ENCODE measurements around the gene COL6A3.
"Not testable (repeated sequence)": the region's sequence is repeated elsewhere in the genome, so short reads cannot be mapped to it uniquely, and the experiment has no call there.

COL6A3 gene

DNA sequence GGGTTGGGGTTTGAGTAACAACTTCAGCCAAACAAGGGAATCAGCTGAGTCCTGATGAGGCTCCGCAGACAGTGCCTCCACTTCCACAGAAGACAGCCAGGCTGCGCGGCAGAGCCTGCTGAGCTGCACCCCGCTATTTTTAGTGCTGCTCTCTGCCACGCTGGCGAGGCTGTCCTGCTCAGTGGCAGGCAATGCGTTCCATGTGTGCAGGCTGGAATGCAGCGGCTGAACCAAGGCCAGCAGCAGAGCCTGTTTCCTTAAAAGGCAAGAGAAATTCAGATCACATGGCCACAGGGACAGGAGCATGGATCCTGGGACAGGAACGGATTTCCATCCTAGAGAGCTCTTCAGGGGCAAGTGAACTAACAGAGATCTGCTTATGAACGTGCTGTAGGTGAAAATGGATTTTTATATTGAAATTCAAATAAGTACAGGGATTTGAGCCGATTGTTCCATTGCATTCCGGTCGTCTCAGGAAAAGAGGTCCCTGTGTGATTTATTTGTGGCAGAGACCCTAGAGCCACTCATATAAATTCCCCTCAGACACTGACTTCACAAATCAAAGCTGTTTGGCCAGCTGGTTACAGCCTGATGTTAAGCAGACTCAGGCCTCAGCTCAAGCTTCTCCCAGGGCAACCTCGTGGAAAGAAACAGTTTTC is 98.7 kb downstream of the COL6A3 start:
- DNase-seq (ENCODE audit: low read depth in 3 of 3) = no peak

DNA sequence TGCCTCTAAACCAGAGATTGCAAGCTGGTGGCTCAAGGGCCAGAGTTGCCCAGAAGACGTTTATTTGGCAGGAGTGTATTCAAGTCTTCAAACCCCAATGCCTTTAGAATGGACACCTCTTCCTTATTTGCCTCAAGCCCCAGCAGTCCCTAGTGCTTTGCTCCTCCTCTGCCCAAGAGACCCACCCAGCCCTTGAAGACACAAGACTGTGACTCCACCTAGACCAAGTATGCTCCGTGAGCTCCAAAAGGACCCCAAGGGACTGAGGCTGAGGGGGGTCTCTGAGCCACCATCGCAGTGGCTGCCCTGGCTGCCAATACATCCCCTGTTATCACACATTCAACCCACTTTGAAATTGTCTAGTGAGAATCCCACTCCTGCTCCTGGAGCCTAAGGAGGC is 99.3 kb downstream of the COL6A3 start:
- DNase-seq (ENCODE audit: low read depth in 3 of 3) = no peak

DNA sequence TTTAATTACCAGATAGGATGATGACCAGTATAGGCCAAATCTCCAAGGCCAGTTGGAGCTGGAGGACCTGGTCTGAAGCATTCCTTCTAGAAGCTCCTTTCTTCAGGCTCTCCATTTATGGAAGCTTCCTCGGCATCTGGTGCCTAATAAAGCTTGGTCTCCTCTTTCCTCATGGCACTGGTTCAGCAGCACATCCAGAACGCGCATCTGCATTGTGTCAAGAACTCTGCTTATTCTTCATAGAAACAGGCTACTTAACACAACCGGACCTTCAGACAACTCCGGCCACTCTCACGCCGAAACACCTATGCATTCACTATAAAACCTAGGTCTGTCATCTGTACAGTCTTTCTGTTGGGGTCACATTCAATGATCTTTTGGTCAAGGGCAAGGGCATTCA is 99.8 kb downstream of the COL6A3 start:
- no peak for DNase-seq (ENCODE audit: low read depth in 3 of 3)

DNA sequence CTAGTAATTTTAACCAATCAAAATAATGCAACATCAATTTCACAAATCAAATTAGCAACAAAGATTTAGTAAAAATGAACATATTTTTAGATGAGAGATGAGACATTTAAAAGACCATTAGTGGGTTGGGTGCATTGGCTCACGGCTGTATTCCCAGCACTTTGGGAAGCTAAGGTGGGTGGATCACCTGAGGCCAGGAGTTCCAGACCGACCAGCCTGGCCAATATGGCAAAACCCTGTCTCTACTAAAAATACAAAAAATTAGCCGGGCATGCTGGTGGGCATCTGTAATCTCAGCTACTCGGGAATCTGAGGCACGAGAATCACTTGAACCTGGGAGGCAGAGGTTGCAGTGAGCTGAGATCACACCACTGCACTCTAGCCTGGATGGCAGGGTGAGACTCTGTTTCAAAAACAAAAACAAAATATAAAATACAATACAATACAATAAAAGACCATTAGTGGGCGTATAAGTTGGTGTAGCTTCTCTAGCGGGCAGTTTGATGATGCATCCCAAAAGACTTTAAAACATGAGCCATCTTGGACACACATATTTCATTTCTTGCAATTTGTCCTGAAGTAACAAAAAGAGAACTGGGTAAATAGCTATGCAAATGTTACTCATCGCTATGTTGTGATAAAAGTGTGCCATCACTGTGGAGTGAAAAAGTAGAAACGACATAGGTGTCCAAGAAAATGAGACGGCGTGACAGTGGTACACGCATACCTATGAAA is 101.8 kb downstream of the COL6A3 start:
- no peak for DNase-seq (ENCODE audit: low read depth in 3 of 3)

DNA sequence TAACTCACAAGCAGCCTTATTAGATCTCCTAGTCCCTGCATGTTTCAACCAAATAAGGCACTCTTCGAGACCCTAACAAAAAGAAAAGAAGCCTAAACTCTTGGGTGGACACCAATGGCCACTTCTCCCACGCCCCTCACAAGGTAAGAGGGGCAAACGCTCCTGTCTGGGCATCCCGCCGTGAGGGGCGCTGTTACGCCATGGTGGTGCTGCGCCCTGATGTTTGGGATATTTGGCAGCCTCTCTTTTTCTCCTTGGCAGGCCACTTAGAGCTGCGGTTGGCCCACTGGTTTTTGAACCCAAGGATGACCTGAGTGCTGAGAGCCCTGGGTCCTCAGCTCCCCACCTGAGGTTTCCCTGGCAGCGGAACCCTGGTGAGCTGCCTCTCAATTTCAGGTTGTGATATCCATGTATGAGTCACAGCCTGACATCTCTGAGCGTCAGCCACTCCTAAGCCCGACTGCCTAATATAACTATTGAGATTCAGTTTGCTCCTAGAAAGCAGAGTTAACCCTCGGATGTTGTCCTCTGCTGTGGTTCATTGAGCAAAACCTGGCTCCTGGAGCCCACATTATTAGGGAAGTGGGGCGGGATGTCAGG is 103.3 kb downstream of the COL6A3 start:
- DNase-seq (ENCODE audit: low read depth in 3 of 3) = no peak

DNA sequence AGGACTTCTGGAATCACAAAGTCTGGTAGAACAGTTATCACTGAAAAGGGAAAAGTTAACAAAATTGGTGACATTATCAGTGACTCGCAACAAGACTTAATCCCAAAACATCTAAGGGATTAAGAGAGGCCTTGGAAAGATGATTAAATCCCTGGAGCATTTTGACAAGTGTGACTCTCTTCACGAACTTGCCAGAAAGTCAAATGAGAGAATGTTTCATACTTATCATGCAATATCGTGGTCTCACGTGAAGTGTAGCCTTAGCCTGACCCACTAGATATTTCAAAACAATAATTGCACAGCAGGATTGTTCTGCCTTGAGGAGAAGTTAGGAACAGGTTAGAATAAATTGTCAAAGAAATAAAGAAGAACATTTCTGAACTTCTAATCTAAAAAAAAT is 104.5 kb downstream of the COL6A3 start:
- DNase-seq (ENCODE audit: low read depth in 3 of 3) = no peak

DNA sequence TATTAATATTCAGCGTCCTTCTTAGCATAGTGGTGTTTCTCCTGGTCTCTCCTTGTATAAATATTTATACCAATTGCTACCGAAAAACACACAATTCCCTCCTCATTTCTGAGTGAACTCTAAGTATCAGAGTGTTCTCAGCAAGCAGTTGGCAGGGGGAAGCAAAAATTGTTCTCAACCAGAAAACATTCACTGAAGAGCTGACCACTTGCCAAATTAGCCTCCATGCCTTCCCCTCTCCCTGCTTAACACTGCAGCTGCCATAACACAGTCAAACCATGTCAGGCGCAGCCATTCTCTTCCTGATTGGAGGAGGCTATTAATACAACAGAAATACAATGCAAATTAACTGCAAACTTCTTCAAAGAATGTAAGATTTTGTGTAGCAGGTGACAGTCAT is 105.0 kb downstream of the COL6A3 start:
- no peak for DNase-seq (ENCODE audit: low read depth in 3 of 3)

DNA sequence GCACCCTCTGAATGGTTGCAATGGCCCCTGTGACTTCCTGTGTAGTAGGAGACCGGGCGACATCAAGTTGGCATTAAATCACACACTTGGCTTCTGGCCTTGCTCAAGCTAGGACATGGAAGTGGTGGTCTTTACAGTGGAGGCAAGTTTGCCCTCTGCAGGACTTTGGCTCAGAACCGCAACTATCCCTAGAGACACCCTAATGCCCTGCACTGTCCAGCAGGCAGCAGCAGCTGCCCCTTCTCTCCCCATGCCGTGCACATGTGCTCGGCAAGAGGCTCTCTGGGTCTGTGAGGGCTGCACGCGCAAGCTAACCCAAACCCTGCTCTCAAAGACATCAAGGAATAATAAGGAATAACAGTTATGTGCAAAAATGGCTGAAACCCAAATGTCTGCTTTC is 106.5 kb downstream of the COL6A3 start:
- no peak for DNase-seq (ENCODE audit: low read depth in 3 of 3)

DNA sequence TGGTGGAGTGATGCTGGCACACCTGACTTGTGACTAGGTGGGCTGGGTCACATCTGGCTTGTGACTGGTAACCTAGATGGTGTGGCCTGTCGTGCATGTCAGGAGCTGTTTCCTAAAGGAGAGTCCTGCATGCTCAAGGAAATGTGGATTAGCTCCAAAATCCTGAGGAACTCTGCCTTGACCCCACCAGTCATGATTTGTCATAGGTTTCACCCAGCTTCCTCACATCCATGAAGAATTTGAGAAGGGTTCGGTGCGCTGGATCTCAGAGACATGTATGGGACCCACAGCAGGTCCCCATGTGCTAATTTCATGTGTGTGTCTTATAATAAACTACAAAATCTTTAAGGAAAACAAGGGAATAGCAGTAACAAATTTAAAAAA is 107.2 kb downstream of the COL6A3 start:
- no peak for DNase-seq (ENCODE audit: low read depth in 3 of 3)

DNA sequence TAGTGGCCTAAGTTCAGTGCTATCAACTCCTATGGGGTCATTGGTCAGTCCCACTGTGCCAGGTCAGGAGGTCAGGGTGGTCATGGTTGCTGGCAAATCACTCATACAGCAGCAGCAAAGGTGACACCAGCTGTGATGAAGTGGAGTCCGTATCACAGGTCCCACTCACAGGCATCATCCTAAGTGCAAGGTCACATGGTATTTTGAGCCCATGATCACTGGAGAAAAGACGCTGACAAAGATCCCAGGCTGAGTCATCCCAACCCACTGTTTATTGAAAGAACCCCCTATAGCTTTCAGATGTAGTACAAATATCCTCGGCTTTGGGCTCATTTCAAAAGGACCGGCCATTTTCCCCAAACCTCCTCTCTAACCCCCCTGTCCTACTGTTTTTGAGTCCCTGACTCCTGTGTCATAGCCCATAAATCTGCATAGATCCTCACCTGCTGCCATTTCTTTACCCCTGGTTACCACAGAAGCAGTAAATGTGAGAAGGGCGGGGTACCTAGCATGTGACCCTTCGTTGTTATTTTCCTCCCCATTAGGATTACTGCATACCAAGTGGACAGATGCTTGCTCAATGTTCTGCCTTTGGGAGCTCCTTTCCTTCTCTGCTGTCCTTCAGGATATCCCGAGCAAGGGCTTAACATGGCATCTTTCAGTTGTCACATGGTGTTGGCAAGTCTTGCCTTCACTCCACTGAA is 107.7 kb downstream of the COL6A3 start:
- no peak for DNase-seq (ENCODE audit: low read depth in 3 of 3)

DNA sequence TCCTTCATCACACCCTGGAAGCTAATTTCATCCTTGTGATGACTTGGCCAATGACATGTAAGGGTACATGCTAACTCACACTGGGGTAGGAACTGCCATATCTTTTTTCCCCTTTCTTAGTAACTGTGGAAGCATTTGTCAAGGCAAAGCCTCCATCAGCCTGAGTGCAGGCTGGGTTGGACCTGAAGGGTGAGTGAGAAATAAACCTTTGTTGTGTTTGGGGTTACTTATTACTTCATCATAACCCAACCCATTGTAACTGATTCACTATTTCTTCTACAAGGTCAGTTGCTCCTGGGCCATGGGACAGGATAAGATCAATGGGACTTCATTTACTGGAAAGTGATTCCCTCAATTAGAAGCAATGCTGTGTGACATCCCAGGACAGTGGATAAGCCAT is 108.4 kb downstream of the COL6A3 start:
- DNase-seq (ENCODE audit: low read depth in 3 of 3) = no peak

DNA sequence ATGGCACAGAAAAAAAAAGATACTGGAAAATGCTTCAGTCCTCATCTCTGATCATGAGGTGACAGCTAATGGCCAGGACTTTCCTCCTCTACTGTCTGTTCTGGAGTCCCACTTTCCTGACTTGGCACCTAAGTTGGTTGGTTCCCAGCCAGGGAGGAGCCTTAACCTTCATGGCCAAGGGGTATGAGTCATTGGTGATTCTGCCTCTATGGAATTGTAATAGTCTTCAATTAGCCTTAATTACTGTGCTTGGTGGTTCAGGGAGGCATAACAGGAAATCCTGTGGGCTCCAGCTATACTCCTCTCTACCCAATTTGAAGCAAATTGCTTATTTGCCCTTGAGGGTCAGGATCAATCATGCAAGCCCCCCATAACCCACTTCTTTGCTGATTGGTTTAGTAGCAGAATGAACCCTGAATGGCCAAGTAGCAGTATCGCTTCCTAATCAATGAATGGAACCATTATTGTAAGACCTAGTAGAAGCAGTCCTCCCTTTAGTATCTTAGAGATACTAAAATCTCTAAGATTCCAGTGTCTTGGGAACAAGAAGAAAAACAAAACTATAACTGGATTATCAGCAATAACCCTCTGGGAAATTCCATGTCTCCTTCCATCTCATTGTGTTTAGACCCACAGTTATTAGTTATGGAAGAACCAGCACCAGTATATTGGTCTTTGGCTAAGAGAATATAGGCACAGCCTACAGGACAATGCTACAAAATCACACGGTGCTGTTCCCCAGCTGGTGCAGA is 109.0 kb downstream of the COL6A3 start:
- DNase-seq (ENCODE audit: low read depth in 3 of 3) = no peak

DNA sequence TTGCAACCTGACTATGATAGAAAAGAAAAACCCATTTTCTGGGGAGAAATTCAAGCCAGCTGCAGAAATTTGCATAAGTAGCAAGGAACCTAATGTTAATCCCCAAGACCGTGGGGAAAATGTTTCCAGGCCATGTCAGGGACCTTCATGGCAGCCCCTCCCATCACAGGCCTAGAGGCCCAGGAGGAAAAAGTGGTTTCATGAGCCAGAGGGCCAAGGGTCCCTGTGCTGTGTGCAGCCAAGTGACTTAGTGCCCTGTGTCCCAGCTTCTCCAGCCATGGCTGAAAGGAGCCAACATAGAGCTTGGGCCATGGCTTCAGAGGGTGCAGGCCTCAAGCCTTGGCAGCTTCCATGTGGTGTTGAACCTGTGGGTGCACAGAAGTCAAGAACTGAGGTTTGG is 110.7 kb downstream of the COL6A3 start:
- DNase-seq (ENCODE audit: low read depth in 3 of 3) = not testable (repeated sequence)

DNA sequence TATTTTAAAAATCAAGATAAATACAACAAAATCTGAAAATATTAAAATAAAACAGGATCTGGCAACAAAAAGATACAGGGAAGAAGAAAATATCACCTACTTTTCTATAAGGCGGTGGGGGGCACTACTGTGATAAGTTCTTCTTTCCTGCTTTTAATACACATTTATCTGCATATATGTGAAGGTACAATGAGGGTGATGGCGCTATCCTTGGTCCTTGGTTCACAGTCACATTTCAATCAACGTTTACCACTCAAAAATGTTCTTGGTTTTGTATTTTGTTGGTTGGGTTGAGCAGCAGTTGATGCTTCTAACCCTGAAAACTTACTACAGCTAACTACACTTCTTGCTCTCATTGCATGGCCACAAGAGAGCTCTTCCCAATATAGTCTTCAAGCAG is 112.4 kb downstream of the COL6A3 start:
- DNase-seq (ENCODE audit: low read depth in 3 of 3) = no peak

DNA sequence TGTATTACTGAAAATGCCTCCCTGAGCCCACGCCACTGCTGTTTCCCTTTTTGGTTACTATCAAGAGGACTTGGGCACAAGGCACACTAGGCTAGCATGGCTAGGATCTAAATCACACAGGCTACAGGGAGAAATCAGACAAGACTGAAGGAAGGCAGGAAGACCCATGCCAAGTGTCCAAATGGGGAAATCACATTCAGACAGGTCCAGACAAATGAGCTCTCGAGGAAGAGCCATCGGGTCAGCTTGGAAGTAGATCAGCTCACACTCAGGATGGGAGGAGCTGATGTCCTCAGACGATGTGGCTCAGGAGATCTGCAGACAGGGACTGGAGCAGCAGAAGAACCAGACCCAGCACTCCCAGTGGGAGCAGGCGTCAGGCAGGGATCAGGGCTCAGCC is 113.2 kb downstream of the COL6A3 start:
- no peak for DNase-seq (ENCODE audit: low read depth in 3 of 3)

DNA sequence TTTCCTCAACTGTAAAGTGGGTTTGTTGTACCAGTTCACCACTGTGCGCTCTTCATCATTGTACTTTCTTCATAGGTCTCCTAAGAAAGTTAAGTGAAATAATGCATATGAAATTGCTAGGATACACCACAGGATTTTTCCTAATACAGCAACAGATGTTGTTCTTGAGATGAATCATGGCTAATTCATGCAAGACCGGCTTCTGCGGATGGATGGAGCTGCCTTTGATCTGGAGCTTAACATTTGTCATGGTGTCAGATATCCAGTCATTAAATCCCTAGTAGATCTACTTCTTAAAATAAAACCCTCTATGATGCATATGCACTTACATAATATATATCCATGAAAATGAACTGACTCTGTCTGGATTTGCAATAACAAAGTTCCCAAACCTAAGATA is 114.1 kb downstream of the COL6A3 start:
- no peak for DNase-seq (ENCODE audit: low read depth in 3 of 3)

DNA sequence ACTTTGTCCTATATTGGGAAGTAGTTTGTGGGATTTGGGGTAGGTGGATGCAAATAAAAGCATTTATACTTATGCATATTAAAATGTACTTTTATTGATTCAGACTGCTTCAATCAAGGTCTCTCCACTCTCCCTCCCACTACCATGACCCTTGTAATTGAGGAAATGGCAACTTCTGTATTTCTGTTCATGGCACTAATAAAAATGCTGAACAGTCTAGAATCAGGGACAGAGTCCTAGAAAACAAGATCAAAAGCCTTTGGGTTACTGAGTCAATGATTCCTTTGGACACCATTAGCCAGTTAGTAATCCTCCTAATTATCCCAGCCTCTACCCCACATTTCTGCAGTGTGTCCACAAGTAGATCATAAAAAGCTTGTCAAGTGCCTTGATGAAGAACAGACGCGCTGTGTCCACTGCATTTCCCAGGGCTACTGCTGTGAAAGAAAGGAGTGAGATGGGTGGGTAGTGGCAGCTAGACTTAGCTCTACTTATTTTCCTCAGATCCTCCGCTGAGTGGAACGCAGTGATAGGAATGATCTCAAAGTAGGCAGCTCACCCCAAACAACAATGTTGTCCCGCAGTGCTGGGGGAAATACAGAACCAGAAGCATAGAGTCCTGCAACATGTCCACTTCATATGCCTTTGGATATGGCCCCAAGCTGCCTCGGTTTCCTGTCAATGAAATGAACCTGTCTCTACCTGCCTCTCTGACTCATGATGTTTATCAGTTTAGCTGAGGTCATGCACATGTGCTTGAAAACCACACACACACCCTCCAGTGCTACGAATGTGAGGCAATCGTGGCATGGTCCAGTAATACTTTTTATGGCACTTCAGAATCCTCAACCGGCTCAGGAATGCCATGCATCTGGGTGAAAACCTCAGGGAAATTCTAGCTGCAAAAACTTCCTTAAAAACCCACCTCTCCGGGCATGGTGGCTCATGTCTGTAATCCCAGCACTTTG is 115.5 kb downstream of the COL6A3 start:
- DNase-seq (ENCODE audit: low read depth in 3 of 3) = no peak

DNA sequence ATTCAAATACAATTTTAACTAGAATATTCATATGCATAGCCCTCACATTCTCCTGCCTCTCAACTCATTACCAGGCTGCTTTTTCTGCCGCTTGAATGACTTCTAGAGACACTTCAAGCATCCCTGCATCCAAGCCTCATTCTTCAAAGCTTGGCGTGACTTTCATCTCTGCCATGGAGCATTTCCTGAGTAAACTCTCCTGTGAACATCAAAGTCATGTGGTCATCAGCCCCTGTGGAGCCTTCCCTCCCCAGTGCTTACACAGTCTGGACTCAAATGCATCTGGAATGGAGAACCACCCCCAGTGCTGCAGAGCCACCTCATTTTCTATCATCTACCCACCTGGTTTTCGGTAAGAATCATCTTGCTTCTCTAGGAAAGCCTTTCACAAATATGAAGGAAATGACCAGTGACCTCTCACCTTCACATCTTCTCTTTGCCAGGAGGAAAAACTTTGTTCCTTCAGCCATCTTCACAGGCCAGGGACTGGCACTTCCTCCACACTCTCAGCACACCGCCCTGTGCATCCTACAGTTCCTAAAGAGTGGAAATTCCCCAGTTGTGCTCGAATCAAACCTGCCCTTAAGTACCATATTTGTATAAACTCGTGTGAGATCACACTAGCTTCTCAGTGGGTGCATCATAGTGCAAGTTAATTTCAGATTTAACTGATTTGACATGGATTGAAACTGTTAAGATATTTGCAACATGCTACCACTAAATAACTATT is 116.4 kb downstream of the COL6A3 start:
- no peak for DNase-seq (ENCODE audit: low read depth in 3 of 3)

DNA sequence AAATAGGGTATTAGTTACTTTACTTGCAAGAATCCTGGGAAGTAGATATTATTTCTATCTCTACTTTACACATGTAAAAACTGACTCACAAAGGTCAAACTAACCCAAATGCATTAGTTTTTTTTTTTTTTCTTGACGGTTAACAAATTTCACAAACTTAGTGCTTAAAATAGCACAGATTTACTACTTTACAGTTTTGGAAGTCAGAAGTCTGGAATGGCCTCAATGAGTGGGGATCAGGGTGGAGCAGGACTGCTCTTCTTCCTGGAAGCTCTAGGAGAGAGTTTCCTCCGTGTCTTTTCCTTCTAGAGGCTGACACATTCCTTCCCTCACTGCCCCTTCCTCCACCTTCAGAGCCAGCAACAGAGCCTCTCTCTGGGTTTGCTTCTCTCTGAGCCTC is 117.2 kb downstream of the COL6A3 start:
- no peak for DNase-seq (ENCODE audit: low read depth in 3 of 3)

DNA sequence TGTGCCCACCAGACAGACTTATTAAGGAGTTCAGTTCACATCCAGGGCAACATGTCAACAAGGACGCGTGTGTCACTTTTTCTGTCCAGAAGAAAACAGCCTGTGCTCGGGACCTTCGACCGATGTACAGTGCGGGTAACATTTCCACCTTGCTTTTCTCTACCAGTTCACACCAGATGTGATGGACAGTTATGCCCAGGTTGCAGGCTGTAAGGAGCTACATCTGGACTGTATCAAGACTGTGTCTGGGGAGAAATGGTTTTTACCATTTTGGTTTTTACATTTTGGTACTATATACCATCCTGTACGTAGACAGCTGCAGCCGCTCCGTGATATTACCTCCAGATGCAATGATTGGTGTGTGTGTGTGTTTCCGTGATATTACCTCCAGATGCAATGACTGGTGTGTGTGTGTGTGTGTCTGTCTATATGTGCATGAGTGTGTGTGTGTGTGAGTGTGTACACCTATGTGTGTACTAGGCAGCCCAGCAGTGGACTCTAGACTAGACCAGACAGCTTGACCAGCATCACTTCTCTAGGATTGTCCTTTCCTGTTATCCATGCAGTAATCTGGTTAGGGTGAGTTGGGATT is 118.0 kb downstream of the COL6A3 start:
- DNase-seq (ENCODE audit: low read depth in 3 of 3) = no peak
